ENCODE data around the gene IKBIP. TPM values are rescaled to one million over a fixed set of nuclear protein-coding genes. Genes with fewer than 3 reads are reported as not detected.
"Not testable (repeated sequence)": the region's sequence is repeated elsewhere in the genome, so short reads cannot be mapped to it uniquely, and the experiment has no call there.

Gene IKBIP
- total RNA-seq, 4 donors from 2014 or later = 13.1 to 22.5 (median 18.0) TPM

DNA sequence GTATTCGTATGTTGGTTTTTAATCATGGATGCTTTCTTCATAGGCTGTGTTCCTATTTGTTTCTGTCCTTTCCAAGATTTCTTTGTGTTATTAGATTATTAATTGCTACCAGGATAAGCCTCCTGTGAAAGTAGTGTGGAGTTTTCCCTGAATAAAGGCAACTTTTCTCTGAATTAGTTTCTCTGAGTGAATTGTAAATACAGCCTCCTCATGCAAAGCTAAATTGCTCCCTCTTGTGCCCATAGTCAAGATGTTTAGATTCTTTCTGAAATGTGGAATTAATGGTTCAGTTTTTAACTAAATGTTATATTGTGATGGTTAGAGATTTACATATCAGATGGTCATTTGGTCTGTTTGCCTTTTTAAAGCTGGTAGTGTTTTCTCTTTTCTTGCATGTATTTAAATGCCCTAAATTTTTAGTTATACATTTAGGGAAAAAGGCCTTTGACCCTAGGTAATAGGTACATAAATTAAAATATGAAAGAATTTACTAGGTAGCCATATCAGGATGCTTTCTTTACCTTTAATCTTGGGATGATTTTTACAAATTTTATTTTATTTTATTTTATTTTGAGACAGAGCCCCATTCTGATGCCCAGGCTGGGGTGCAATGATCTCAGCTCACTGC lies 9.4 kb upstream of the IKBIP start:
- TF ChIP-seq, protein P1, sequence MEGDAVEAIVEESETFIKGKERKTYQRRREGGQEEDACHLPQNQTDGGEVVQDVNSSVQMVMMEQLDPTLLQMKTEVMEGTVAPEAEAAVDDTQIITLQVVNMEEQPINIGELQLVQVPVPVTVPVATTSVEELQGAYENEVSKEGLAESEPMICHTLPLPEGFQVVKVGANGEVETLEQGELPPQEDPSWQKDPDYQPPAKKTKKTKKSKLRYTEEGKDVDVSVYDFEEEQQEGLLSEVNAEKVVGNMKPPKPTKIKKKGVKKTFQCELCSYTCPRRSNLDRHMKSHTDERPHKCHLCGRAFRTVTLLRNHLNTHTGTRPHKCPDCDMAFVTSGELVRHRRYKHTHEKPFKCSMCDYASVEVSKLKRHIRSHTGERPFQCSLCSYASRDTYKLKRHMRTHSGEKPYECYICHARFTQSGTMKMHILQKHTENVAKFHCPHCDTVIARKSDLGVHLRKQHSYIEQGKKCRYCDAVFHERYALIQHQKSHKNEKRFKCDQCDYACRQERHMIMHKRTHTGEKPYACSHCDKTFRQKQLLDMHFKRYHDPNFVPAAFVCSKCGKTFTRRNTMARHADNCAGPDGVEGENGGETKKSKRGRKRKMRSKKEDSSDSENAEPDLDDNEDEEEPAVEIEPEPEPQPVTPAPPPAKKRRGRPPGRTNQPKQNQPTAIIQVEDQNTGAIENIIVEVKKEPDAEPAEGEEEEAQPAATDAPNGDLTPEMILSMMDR (IDR thresholded peaks at IDR 0.05) = no peak
- DNase-seq (ENCODE audit: low spot score) (no peak), ATAC-seq (ENCODE audit: low FRiP score) (no peak)

DNA sequence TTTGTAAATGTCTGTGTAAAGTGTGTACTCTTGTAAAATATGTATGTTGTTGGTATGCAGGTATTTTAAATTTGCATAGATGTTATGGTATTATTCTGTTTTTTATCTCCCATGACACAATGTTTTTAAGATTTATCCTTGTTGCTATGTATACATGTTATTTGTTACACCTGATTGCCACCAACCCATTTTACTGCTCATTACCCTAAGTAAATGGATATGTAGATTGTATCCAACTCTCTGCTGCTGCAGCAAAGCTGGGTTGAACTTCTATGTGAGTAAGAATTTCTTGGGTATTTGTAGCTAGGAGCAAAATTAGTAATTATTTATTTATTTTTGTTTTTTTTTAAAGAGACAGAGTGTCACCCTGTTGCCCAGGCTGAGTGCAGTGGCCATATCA lies 6.7 kb upstream of the IKBIP start:
- DNase-seq (ENCODE audit: low spot score) = no peak
- no peak for ATAC-seq (ENCODE audit: low FRiP score)
- TF ChIP-seq, protein P1 (IDR thresholded peaks at IDR 0.05) = no peak

DNA sequence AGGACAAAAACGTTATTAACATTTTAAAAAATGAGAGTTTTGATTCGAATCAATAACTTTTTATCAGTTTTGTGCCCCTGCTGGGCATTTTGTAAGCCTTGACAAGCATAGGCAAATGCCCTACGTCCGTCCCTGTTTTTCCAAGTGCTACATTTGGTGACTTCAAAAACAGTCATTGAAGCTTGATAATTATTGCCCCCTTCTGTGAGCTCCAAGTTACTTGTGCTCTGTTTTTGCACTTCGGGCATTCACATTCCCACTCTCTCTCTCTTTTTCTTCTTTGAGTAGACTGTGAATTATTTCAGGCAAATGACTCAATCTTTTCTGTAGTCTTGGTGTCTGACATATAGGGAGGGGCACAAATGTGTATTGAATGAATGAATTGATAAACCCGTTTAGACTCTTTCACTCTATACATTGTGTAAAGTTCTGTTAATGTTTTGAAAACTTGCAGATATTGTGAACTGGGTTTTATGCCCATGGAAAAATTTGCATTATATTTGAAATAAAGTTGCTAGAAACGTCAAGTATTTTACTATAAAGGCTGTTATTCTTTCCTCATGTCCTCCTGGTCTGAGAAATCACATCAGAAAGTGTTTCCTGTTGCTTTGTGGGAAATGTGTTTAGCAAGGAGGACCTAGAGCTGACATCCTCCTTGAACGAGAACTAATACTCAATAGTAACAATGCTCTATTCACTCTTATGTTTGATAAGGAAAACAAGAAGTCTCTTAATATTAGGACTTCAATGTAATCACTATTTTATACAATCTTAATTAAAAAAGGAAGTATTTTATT lies 1.9 kb upstream of the IKBIP start:
- DNase-seq (ENCODE audit: low spot score) (no peak), ATAC-seq (ENCODE audit: low FRiP score) (no peak)
- TF ChIP-seq, protein P1 (IDR thresholded peaks at IDR 0.05) = no peak

DNA sequence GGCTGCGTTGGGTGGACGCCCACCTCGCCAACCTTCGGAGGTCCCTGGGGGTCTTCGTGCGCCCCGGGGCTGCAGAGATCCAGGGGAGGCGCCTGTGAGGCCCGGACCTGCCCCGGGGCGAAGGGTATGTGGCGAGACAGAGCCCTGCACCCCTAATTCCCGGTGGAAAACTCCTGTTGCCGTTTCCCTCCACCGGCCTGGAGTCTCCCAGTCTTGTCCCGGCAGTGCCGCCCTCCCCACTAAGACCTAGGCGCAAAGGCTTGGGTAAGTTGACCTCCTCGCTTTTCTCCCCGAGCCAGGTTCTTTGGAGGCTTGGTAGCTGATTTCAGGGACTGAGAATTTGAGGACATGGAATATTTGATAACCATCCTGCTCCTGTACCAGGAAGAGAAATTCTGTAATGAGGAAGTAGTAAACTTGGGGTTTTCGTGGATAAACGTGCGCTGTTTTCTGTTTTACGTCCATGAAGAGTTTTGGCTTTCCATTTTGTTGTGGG lies 1.0 kb upstream of the IKBIP start:
- ATAC-seq (ENCODE audit: low FRiP score) (peak; percentile 19), DNase-seq (ENCODE audit: low spot score) (no peak)
- TF ChIP-seq, protein P1 (IDR thresholded peaks at IDR 0.05) = no peak

- ATAC-seq (ENCODE audit: low FRiP score) (peak; percentile 32), DNase-seq (ENCODE audit: low spot score) (no peak)
- TF ChIP-seq, protein P1 (IDR thresholded peaks at IDR 0.05) = no peak
Measured at GRCh38 chr12:98644433-98644711, 216 bp downstream of the IKBIP start.

- not testable (repeated sequence) for DNase-seq (ENCODE audit: low spot score); ATAC-seq (ENCODE audit: low FRiP score)
Measured at GRCh38 chr12:98642801-98643200, 1.8 kb downstream of the IKBIP start.

GRCh38 chr12:98639491-98639890 lies 5.1 kb downstream of the IKBIP start:
- TF ChIP-seq, protein P1 (IDR thresholded peaks at IDR 0.05) = no peak
- DNase-seq (ENCODE audit: low spot score) (no peak), ATAC-seq (ENCODE audit: low FRiP score) (no peak)

All from omental fat pad (tissue), 4 donors.